HG03108 (cell line): Measurements from ENCODE around the gene DDX41.

Experiments
- ATAC-seq: cut with Tn5 transposase; IDR thresholded peaks from one replicate; pipeline ENCODE4 v1.9.1; 2021; ENCODE audit warnings: moderate library complexity; ENCODE audit not compliant: unreplicated experiment

The DDX41 gene

GRCh38 chr5:177514541-177514940 is 2.2 kb downstream of the DDX41 start:
- no peak for ATAC-seq

GRCh38 chr5:177513500-177513899 is 3.3 kb downstream of the DDX41 start:
- ATAC-seq = no peak

- no peak for ATAC-seq
These were observed 3.9 kb downstream of the DDX41 start for GRCh38 chr5:177512736-177513380.

- no peak for ATAC-seq
These were observed 4.7 kb downstream of the DDX41 start for GRCh38 chr5:177511796-177512675.

GRCh38 chr5:177511181-177511580 is 5.6 kb downstream of the DDX41 start:
- ATAC-seq = no peak

- ATAC-seq = peak; percentile 24
These were observed 6.2 kb downstream of the DDX41 start for GRCh38 chr5:177510567-177511053.

- ATAC-seq = peak; percentile 29
These were observed 6.7 kb downstream of the DDX41 start for GRCh38 chr5:177509991-177510566.

- ATAC-seq = peak; percentile 30
These were observed 7.3 kb downstream of the DDX41 start, which contains the start of gene DOK3 for GRCh38 chr5:177509381-177509951. Gene DOK3, minus strand, starts transcription at chr5:177509826. Its CDS starts 286 bp downstream, at chr5:177509540.

GRCh38 chr5:177508837-177509236 is 7.9 kb downstream of the DDX41 start:
- peak; percentile 33 for ATAC-seq

GRCh38 chr5:177508221-177508611 is 8.5 kb downstream of the DDX41 start:
- ATAC-seq = no peak

- ATAC-seq = no peak
These were observed 9.1 kb downstream of the DDX41 start for GRCh38 chr5:177507596-177508220.

GRCh38 chr5:177507165-177507564 is 9.6 kb downstream of the DDX41 start:
- ATAC-seq = no peak

- ATAC-seq = no peak
These were observed 11.7 kb downstream of the DDX41 start for GRCh38 chr5:177505075-177505474.

- ATAC-seq = no peak
These were observed 12.4 kb downstream of the DDX41 start for GRCh38 chr5:177504086-177505056.

GRCh38 chr5:177503351-177504085 is 13.2 kb downstream of the DDX41 start:
- ATAC-seq = no peak

GRCh38 chr5:177502886-177503285 is 13.9 kb downstream of the DDX41 start:
- ATAC-seq = no peak

- no peak for ATAC-seq
These were observed 14.7 kb downstream of the DDX41 start for GRCh38 chr5:177501874-177502678.
